COLO668 (cell line): ENCODE results near the gene NPTX1.
A peak's percentile ranks its signal among the peaks of the same experiment; 100 is the strongest.

Experiments
- DNase-seq: peaks from one replicate; lab custom pipeline; 2025; ENCODE audit not compliant: unreplicated experiment; lab: John Stamatoyannopoulos, UW

NPTX1 gene

GRCh38 chr17:80481284-80482057 lies 5.1 kb upstream of the NPTX1 start:
- DNase-seq, result no peak

GRCh38 chr17:80480248-80480647 lies 3.8 kb upstream of the NPTX1 start:
- DNase-seq, result no peak

- no peak for DNase-seq
Observed at GRCh38 chr17:80479246-80479566, 2.8 kb upstream of the NPTX1 start.

- DNase-seq, result no peak
Observed at GRCh38 chr17:80478487-80479245, 2.3 kb upstream of the NPTX1 start.

- peak; percentile 65 for DNase-seq
Observed at GRCh38 chr17:80477647-80478478, 1.5 kb upstream of the NPTX1 start.

- peak; percentile 61 for DNase-seq
Observed at GRCh38 chr17:80476877-80477646, 655 bp upstream of the NPTX1 start.

- peak; percentile 29 for DNase-seq
Observed at GRCh38 chr17:80474961-80475909, 1.2 kb downstream of the NPTX1 start.

GRCh38 chr17:80474231-80474960 lies 2.0 kb downstream of the NPTX1 start:
- no peak for DNase-seq

- no peak for DNase-seq
Observed at GRCh38 chr17:80473701-80474100, 2.7 kb downstream of the NPTX1 start.

- DNase-seq, result no peak
Observed at GRCh38 chr17:80472996-80473395, 3.4 kb downstream of the NPTX1 start.

- DNase-seq, result no peak
Observed at GRCh38 chr17:80471922-80472321, 4.5 kb downstream of the NPTX1 start.

GRCh38 chr17:80470603-80471002 lies 5.8 kb downstream of the NPTX1 start:
- DNase-seq, result no peak

GRCh38 chr17:80469667-80470066 lies 6.7 kb downstream of the NPTX1 start:
- DNase-seq, result no peak

- no peak for DNase-seq
Observed at GRCh38 chr17:80468781-80469493, 7.5 kb downstream of the NPTX1 start.

- DNase-seq, result no peak
Observed at GRCh38 chr17:80468242-80468641, 8.2 kb downstream of the NPTX1 start.

GRCh38 chr17:80466188-80466705 lies 10.2 kb downstream of the NPTX1 start:
- no peak for DNase-seq

- no peak for DNase-seq
Observed at GRCh38 chr17:80465327-80465974, 11.0 kb downstream of the NPTX1 start.

- DNase-seq, result no peak
Observed at GRCh38 chr17:80464486-80464885, 11.9 kb downstream of the NPTX1 start.
